Ramos (cell line): ENCODE data around the gene GNGT1.

Source experiments
- in situ Hi-C: fragments of 300-500 bp; cut with MboI; formaldehyde crosslinking; loops from one replicate; pipeline ENCODE4 v1.14.3; 2022; ENCODE audit warnings: low sequenced_read_pairs; ENCODE audit not compliant: unreplicated experiment

GNGT1 gene

DNA sequence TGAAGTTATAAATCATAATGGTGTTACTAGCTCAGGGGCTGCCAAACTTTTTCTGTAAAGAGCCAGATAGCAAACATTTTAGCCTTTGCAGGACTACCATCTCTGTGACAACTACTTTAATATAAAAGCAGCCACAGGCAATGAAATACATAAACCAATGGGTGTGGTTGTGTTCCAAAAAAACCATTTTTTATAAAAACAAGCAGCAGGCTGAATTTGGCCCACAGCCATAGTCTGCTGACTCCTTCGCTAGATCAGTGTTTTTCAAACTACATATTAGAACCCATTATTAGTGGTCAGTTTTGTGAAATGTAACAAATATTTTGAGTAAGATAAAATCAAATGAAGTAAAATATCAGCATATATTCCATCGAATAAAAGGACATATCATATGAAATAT is 28.7 kb downstream of the GNGT1 start:
- in situ Hi-C loops: no loop called here

DNA sequence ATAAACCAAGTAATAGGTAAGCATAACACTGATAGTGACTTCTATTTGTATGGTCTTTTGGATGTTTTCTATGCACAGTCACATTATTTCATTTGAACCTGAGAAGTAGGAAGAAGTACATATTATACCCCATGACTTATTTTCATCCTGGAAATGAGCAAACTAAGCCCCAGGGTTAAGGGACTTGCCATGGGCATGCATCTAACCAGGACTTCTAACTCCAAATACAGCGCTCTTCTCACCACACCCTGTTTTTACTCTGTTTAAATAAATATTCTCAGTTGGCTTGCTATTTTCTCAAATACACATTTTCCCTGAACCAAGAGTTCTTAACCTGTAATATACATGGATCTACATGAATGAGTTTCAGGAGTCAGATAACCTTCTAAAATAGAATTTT is 31.5 kb downstream of the GNGT1 start:
- in situ Hi-C loops: no loop called here

GRCh38 chr7:93938293-93938692 is 31.9 kb downstream of the GNGT1 start:
- in situ Hi-C loops: no loop called here

GRCh38 chr7:93941945-93942344 is 35.6 kb downstream of the GNGT1 start:
- in situ Hi-C loops: no loop called here

- in situ Hi-C loops: no loop called here
Measured at GRCh38 chr7:93943816-93944540, 37.6 kb downstream of the GNGT1 start.

- in situ Hi-C loops: no loop called here
Measured at GRCh38 chr7:93944673-93945072, 38.3 kb downstream of the GNGT1 start.

- in situ Hi-C loops: no loop called here
Measured at GRCh38 chr7:93945083-93945482, 38.7 kb downstream of the GNGT1 start.

- in situ Hi-C loops: no loop called here
Measured at GRCh38 chr7:93945756-93946535, 39.6 kb downstream of the GNGT1 start.

GRCh38 chr7:93948106-93948505 is 41.7 kb downstream of the GNGT1 start:
- in situ Hi-C loops: no loop called here

DNA sequence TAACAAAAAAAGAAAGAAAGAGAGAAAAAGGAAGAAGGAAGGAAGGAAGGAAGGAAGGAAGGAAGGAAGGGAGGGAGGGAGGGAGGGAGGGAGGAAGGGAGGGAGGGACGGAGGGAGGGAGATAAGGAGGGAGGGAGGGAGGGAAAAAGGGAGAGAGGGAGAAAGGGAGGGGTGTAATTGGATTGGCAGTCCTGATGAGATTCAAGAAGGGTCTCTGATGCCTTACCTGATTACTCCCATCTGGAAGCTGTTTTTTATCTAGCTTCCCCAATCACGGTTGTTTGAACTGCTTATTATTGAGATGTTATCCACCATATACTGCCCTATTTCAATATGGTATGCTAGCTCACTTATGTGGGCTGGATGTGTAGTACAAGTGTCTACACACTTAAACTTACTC is 42.5 kb downstream of the GNGT1 start:
- in situ Hi-C loops: no loop called here

DNA sequence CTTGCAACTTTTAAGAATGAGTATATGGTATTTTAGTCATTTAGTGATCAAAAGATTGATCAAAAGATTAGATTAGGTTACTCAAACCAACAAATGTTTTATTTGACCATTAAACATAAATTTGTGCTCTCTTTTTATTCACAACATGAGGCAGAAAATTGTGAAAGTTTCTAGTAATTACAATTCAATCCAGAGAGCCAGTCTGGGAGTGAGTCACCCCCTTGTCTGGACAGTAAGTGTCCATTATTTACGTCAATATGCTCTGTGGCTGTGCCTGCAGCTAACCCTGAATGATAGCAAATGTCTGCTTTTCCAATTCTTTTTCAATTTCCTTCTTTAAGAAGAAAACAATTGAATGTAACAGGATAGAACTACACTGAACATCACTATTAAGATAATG is 43.1 kb downstream of the GNGT1 start:
- in situ Hi-C loops: no loop called here

- in situ Hi-C loops: no loop called here
Measured at GRCh38 chr7:93955304-93955703, 48.9 kb downstream of the GNGT1 start.

- in situ Hi-C loops: no loop called here
Measured at GRCh38 chr7:93957767-93958166, 51.4 kb downstream of the GNGT1 start.

DNA sequence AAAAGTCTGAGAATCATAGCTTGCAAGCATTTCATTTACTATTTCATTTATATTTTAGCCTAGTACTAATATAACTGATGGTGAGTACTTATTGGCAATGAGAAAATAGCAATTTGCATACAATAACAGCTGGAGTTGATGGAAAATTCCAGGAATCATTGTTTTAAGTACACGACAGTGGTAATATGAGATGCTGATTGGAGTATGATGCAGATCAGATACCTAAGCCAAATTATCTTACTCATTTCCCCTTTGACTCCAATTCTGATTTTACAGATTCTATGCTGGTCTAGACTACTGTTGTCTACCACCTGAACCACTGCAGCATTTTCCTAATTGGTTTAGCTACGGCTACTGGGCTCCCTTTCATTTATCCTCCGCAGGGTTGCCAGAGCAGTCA is 51.8 kb downstream of the GNGT1 start:
- in situ Hi-C loops: no loop called here

DNA sequence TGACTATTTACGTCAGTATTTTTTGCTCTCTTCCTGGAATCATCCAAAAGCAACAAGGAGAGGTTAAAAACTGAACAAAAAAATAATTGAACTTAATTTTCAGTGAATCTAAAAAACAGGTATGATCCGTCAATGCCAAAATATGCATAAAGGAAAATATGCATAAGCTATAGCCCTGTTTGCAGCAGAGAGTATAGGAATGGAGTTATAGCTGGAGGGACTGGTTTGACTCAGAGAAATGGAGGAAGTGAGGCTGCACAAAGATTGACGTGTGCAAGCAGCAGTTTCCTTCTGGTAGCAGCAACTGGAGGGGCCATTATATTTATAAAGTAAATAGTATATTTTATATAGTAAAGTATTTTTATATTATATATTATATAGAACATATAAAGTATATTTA is 52.3 kb downstream of the GNGT1 start:
- in situ Hi-C loops: no loop called here
